Stimulated activated CD4-positive, alpha-beta T cell treated with anti-CD3 and anti-CD28 coated beads, Interleukin-2, amount 100 ng/mL, for 48 hours (primary cell): Measurements from ENCODE around the gene LASP1.

Experiments used
- DNase-seq, 2 donors: peaks; one replicate each; pipeline ENCODE4 v3.0.0-alpha.2; 2020

Gene LASP1

DNA sequence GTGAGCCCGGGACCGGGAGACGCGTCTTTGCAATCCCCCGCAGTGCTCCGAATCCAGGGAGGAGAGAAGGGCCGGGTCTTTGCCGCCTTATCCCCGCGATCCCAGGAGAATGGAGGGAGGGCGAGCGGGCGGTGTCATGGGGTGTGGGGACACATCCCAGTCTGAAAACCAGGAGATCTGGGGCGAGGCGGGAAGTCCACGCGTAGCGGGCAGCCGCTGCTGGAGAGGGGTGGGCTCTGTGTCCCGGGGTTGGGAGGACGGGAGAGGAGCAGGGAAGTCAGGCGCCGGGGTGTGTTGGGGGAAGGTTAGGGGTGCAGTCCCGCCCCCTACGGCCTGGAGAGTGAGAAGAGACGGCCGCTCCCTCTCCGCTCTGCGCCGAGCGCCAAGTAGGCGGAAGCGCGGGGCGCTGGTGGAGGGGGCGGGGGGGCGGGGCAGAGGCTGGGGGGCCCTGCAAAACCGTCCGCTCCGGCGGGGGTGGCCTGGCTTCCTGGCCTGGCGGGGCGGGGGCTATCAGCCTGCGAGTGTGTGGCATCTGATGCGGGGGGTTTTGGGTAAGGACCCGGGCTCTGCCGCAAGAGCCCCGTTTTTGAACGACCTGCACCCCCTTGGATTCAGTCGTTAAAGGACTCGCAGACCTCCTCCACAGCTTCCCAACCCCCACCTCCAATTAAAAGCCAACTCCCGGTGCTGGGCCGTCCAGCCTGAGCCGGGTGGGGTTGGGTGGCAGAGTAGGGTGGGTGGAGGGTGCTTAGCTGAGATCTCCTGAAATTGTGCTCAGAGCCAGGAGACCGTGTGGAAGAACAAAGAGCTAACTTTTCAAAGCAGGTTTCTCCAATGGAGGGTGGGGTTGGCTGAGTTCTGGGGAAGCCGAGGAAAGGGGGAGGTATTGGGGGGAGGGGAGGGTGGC, 654 bp downstream of the LASP1 start:
- DNase-seq = peak; percentile 48 to 53

GRCh38 chr17:38871247-38872015, 1.6 kb downstream of the LASP1 start:
- peak; percentile 60 to 65 for DNase-seq

DNA sequence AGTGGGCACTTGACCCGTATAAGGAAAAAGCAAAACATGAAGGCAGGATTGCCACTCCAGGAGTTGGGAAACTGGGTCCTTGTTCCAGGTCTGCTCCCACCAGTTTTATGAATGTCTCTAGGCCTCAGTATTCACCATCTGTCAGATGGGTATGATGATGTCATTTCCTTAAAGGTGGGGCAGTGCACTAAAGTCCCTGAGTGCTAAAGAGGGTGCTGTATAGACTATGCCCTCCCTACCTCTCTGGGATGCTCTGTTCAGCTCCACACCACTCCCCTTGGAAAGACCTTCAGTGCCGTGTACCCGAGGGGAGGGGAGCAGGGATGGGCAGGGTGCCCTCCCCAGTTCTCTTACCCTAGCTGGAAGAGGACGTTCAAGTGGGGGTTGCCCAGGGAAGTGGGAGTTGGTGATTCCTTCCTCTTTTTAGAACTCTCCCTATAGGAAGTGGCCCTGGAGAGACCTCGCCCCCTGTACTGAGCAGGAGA, 2.2 kb downstream of the LASP1 start:
- DNase-seq = no peak

GRCh38 chr17:38872671-38873385, 3.0 kb downstream of the LASP1 start:
- no peak for DNase-seq

GRCh38 chr17:38873640-38874380, 4.0 kb downstream of the LASP1 start:
- no peak for DNase-seq

- no peak for DNase-seq
Observed at GRCh38 chr17:38874505-38875400, 4.9 kb downstream of the LASP1 start.

GRCh38 chr17:38875477-38876075, 5.7 kb downstream of the LASP1 start:
- DNase-seq = no peak

GRCh38 chr17:38877130-38877851, 7.4 kb downstream of the LASP1 start:
- no peak for DNase-seq

DNA sequence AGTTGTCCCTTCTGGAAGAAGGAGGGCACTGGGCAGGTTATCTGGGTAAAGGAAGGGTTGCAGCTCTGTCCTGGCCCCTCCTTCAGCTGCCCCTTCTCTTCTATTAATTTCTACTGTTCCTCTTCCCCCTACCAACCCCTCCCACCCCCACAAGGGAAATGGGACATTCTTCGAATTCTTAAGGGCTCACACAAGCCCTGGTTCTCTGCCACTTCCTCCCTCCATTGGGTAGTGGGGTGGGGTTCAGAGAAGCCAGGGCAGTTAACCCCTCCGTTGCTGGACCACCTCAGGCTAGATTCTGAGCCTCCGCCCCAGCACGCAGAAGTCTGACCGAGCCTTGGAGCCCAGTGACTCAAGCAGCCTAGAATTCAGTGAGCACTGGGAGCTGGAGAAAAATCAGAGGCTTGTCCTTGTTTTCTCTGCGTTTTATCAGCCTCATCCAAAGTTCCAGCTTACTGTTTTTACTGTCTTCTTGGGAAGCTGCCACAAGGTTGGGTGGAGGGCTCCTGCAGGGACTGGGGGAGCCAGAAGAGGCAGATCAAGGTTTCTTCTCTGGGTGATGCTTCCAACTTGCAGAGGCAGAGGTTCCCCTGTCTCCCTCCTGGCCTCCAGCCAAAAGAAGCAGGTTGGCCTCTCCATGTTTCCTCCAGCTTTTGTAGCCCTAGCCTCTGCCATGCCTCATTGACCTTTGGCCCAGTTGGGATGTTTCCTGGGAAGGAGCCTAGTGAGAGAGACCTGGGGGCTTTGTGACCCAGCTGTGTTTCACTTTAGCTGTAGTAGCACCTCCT, 10.2 kb downstream of the LASP1 start:
- DNase-seq = no peak

DNA sequence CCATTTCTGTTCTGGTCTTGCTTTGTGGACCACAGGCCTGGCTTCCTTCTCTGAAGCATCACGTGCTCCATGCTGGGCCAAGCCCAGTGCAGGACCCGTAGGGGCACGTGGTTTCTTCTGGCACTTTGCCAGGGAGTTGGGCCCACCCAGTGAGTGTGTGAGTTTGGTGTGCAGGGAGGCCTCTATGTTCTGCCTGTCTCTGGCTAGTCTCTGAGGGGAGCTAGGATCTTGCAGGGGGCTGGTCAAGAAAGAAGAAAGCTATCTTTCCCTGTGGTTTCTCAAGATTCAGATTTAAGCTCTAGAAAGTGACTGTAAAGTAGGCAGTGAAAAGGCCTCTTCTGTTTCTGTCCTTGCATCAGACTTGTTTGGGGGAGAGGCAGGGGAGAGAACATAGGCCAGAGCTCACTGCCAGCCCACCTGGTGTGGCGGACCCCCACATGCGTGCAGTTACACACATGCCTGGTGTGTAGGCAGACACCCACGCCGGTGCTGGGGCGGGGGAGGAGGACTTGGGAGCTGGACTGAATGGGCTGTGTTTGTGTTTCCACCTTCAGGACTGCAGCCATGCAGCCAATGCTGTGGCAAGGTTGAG, 11.8 kb downstream of the LASP1 start:
- DNase-seq = peak in 1 of 2 donors; percentile 23

- no peak for DNase-seq
Observed at GRCh38 chr17:38882870-38883269, 13.0 kb downstream of the LASP1 start.

DNA sequence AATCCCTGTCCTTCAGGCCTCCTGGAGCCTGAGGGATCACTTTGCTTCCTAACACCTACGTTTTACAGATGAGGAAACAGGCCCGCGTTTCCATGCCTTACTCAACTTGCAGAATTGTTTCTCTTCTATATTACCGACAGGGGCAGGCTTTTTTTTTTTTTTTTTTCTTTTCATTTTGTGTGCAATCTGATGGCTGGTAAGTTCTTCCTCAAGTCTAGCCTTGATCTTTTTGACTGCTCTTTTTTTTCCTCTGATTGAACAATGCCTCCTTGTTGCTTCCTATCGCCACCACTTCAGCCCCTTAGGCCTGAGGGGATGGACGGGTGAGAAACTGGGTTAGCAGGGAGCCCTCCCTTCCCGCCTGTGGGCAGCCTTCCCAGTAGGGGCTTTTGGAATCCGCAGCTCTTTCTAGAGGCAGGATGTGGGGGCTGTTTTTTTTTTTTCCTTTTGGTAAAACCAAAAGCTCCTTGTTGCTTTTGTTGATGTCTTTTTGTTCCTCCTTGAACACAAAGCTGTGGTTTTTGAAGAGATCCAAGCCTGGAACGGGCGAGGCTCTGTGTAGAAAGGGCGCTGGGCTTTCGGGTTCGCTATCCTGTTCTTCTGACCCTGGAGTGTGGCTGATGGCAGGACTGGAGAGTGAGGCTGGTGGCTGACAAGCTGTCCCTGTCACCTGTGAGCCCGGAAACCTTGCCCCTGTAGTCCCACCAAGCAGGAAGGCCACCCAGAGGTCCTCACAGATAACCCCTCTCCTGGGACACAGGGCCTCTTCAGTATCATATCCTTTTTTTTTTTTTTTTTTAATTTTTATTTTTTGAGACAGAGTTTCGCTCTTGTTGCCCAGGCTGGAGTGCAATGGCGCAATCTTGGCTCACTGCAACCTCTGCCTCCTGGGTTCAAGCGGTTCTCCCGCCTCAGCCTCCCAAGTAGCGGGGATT, 14.0 kb downstream of the LASP1 start:
- no peak for DNase-seq

- DNase-seq = no peak
Observed at GRCh38 chr17:38885044-38885727, 15.3 kb downstream of the LASP1 start.

- DNase-seq = no peak
Observed at GRCh38 chr17:38885728-38886642, 16.1 kb downstream of the LASP1 start.

DNA sequence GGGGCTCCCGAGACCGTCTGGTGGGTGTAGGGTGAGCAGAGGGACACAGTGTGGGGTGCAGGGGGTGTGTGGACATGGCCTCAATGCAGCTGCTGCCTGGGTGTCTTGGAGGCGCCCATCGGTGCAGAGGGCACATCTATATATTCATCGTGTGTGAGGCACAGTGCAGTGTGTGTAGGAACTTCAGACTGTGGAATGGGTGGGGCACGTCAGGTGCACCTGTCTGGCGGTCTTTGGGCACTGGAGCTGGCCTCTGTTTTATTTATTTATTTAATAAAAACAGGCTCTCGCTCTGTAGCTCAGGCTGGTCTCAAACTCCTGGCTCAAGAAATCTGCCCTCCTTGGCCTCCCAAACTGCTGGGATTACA, 16.8 kb downstream of the LASP1 start:
- DNase-seq = no peak

- DNase-seq = no peak
Observed at GRCh38 chr17:38888842-38889241, 19.0 kb downstream of the LASP1 start.
